Neuronal stem cell (in vitro differentiated cells): ENCODE results near the gene FARS2.

Experiments used
- DNase-seq: peaks from one replicate; pipeline ENCODE4 v3.0.0-alpha.2; 2013; ENCODE audit warnings: low spot score
- H2AFZ ChIP-seq: one replicate; pipeline ENCODE4 v1.6.1; 2013; ENCODE audit warnings: mild to moderate bottlenecking, low read length, inconsistent platforms
- H2AK5ac ChIP-seq: 2 replicates; pipeline ENCODE4 v1.6.1; 2013; ENCODE audit warnings: low read depth, mild to moderate bottlenecking, inconsistent platforms, low read length, moderate library complexity, mixed read lengths
- H2BK120ac ChIP-seq: 2 replicates; pipeline ENCODE4 v1.6.1; 2013; ENCODE audit warnings: low read depth, mild to moderate bottlenecking, inconsistent platforms, low read length, moderate library complexity, mixed read lengths
- H2BK12ac ChIP-seq: one replicate; pipeline ENCODE4 v1.6.1; 2013; ENCODE audit warnings: low read length, inconsistent platforms
- H2BK15ac ChIP-seq: 2 replicates; pipeline ENCODE4 v1.6.1; 2013; ENCODE audit warnings: mild to moderate bottlenecking, low read length, inconsistent platforms, mixed read lengths
- H2BK5ac ChIP-seq: one replicate; pipeline ENCODE4 v1.6.1; 2013; ENCODE audit warnings: inconsistent platforms, mild to moderate bottlenecking, low read length, moderate library complexity
- H3K14ac ChIP-seq: one replicate; pipeline ENCODE4 v1.6.1; 2013; ENCODE audit warnings: low read length, inconsistent platforms
- H3K18ac ChIP-seq: 2 replicates; pipeline ENCODE4 v1.6.1; 2013; ENCODE audit warnings: low read length, inconsistent platforms
- H3K23ac ChIP-seq: 2 replicates; pipeline ENCODE4 v1.6.1; 2013; ENCODE audit warnings: low read depth, mild to moderate bottlenecking, mixed read lengths, low read length, inconsistent platforms; ENCODE audit not compliant: poor library complexity
- H3K27ac ChIP-seq: replicated peaks from 3 replicates; pipeline ENCODE4 v1.5.1; 2013; ENCODE audit warnings: low read length, inconsistent platforms
- H3K27me3 ChIP-seq, 3 experiments: 2 replicates each; pipeline ENCODE4 v1.6.1; 2013; ENCODE audit warnings: low read length in 3 of 3, mild to moderate bottlenecking in 2 of 3, inconsistent platforms in 1 of 3, low read depth in 1 of 3, mixed read lengths in 1 of 3, moderate library complexity in 1 of 3; ENCODE audit not compliant: control insufficient read depth in 3 of 3, insufficient read depth in 3 of 3
- H3K36me3 ChIP-seq, 2 donors: replicated peaks in 1 of 2; 2 replicates each; pipeline ENCODE4 v1.6.1; 2013; ENCODE audit warnings: low read length in 2 of 2; ENCODE audit not compliant: control insufficient read depth in 2 of 2, insufficient read depth in 2 of 2
- H3K4ac ChIP-seq: 2 replicates; pipeline ENCODE4 v1.6.1; 2013; ENCODE audit warnings: inconsistent platforms, mild to moderate bottlenecking, low read length, moderate library complexity
- H3K4me1 ChIP-seq, 2 donors: 1 replicate in 1 of 2; 2 replicates in 1 of 2; pipeline ENCODE4 v1.6.1; 2013; ENCODE audit warnings: low read length in 2 of 2, low read depth in 1 of 2; ENCODE audit not compliant: control insufficient read depth in 2 of 2, insufficient read depth in 1 of 2
- H3K4me2 ChIP-seq: one replicate; pipeline ENCODE4 v1.6.1; 2013; ENCODE audit warnings: mild to moderate bottlenecking, low read length, inconsistent platforms; ENCODE audit not compliant: insufficient read depth, poor library complexity, severe bottlenecking
- H3K4me3 ChIP-seq, 2 donors: 2 replicates each; pipeline ENCODE4 v1.5.1; 2013; ENCODE audit warnings: low read length in 2 of 2, mild to moderate bottlenecking in 2 of 2, inconsistent platforms in 1 of 2, moderate library complexity in 1 of 2
- H3K79me1 ChIP-seq: one replicate; pipeline ENCODE4 v1.6.1; 2013; ENCODE audit warnings: low read depth, mild to moderate bottlenecking, inconsistent platforms, low read length, moderate library complexity
- H3K9ac ChIP-seq: one replicate; pipeline ENCODE4 v1.6.1; 2013; ENCODE audit warnings: mild to moderate bottlenecking, low read depth, low read length, inconsistent platforms; ENCODE audit not compliant: poor library complexity
- H3K9me3 ChIP-seq, 2 donors: replicated peaks in 1 of 2; 2 replicates each; pipeline versions ENCODE3 to v1.6.1; 2013; ENCODE audit warnings: low read length in 2 of 2, mild to moderate bottlenecking in 2 of 2, inconsistent platforms in 1 of 2, low read depth in 1 of 2, mixed read lengths in 1 of 2, moderate library complexity in 1 of 2; ENCODE audit not compliant: control insufficient read depth in 2 of 2, insufficient read depth in 1 of 2
- H4K8ac ChIP-seq: one replicate; pipeline ENCODE4 v1.6.1; 2013; ENCODE audit warnings: low read depth, mild to moderate bottlenecking, inconsistent platforms, low read length, moderate library complexity
- H4K91ac ChIP-seq: one replicate; pipeline ENCODE4 v1.6.1; 2013; ENCODE audit warnings: low read length, low read depth, mild to moderate bottlenecking, inconsistent platforms; ENCODE audit not compliant: poor library complexity
- WGBS, 2 donors: extraction: QIAGEN DNeasy Blood & Tissue Kit; methylation state at CpG; one replicate each; pipeline ENCODE4 v1.1.7; 2013; ENCODE audit warnings: missing lambda C conversion rate in 2 of 2, mixed read lengths in 1 of 2; ENCODE audit not compliant: insufficient read length in 2 of 2, insufficient replicate concordance in 1 of 2; ENCODE audit errors: extremely low coverage in 2 of 2; 5-methylcytosine and 5-hydroxymethylcytosine counted together

FARS2 gene

DNA sequence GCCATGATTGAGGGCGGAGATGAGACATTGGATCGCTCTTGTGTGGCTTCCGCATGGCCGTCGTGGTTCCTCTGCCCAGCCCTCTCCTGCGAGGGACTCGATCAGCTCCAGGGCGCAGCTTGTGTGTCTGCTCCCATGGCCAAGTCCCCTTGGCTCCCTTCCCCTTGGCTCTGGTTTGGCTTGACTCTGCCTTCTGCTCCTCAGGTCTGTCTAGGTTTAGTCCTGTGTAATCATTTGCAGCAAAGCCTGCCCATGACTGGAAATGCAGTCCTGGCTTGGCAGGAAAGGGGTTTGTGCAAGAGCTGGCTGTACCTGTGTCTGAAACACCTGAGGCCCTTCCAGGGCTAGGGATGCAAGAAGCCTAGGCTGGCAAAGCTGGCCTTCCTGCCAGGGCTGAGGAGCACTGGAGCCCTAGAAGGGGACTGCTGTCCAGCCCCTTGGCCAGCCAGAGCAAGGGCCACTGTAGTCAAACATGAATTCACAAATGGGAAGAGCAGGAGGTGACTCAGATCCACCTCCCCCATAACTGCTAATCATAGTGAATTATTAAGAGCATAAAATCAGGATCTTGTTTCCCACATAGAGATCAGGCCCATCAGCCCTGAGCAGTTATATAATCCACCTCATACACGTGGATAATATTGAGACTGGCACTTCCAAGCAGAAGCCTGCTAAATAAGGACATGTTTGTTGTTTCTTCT, 196.8 kb downstream of the FARS2 start:
- H2AK5ac ChIP-seq: no peak overlapping the region
- no CpG with 5 or more reads among the region's 9 CpGs for WGBS, 2 donors
- H2AFZ ChIP-seq: no peak overlapping the region
- no peak overlapping the region for H3K4me2 ChIP-seq
- H4K8ac ChIP-seq: no peak overlapping the region
- peaks cover 7 to 15% of the 10 kb centered on the region in 2 donors for H3K4me1 ChIP-seq
- H3K4me3 ChIP-seq: no peak overlapping the region
- H2BK120ac ChIP-seq: no peak overlapping the region
- H3K27ac ChIP-seq: no peak overlapping the region
- peak overlapping the region; percentile 49 for H3K18ac ChIP-seq
- H3K36me3 ChIP-seq: no peaks in the 10 kb centered on the region
- H3K9me3 ChIP-seq: peaks cover 0 to 8% of the 10 kb centered on the region in 2 donors
- H3K14ac ChIP-seq: no peak overlapping the region
- DNase-seq: no peak
- no peak overlapping the region for H2BK15ac ChIP-seq
- no peaks in the 10 kb centered on the region for H3K27me3 ChIP-seq
- no peak overlapping the region for H4K91ac ChIP-seq
- no peak overlapping the region for H3K23ac ChIP-seq
- H2BK5ac ChIP-seq: no peak overlapping the region
- H3K4ac ChIP-seq: no peak overlapping the region
- no peak overlapping the region for H2BK12ac ChIP-seq
- no peaks in the 10 kb centered on the region for H3K79me1 ChIP-seq
- H3K9ac ChIP-seq: no peak overlapping the region

DNA sequence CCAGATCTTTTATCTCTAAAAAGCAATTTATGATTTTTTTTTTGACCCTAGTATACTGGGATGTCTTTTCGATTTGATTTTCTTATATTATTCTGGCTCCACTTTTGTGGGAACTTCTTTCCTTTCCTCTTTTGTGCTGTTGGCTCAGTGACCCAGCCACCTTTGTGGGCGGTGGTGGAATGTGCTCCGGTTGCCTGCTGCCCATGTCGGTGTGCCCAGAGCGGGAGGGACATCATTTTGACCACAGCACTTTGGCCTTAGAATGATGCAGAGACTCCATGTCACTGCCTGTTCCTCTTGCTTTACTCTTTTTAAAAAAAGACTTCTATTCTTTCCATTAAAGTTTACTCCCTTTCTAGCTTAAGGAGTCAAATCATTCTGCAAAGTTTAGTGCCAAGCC, 198.0 kb downstream of the FARS2 start:
- H2BK5ac ChIP-seq: no peak overlapping the region
- H3K18ac ChIP-seq: no peak overlapping the region
- no peak overlapping the region for H3K9ac ChIP-seq
- no peak overlapping the region for H2BK12ac ChIP-seq
- H3K14ac ChIP-seq: no peak overlapping the region
- H3K27ac ChIP-seq: no peak overlapping the region
- H3K4me3 ChIP-seq: no peak overlapping the region
- no peak overlapping the region for H3K23ac ChIP-seq
- peaks cover 12 to 26% of the 10 kb centered on the region in 2 donors for H3K4me1 ChIP-seq
- H2AK5ac ChIP-seq: no peak overlapping the region
- H3K4ac ChIP-seq: no peak overlapping the region
- H3K36me3 ChIP-seq: no peaks in the 10 kb centered on the region
- H3K27me3 ChIP-seq: no peaks in the 10 kb centered on the region
- no peak overlapping the region for H2AFZ ChIP-seq
- H3K9me3 ChIP-seq: peaks cover 0 to 8% of the 10 kb centered on the region in 2 donors
- H3K4me2 ChIP-seq: no peak overlapping the region
- WGBS, 2 donors: no CpG with 5 or more reads among the region's 5 CpGs
- no peak for DNase-seq
- no peak overlapping the region for H4K91ac ChIP-seq
- no peak overlapping the region for H2BK120ac ChIP-seq
- no peaks in the 10 kb centered on the region for H3K79me1 ChIP-seq
- H4K8ac ChIP-seq: no peak overlapping the region
- H2BK15ac ChIP-seq: no peak overlapping the region

DNA sequence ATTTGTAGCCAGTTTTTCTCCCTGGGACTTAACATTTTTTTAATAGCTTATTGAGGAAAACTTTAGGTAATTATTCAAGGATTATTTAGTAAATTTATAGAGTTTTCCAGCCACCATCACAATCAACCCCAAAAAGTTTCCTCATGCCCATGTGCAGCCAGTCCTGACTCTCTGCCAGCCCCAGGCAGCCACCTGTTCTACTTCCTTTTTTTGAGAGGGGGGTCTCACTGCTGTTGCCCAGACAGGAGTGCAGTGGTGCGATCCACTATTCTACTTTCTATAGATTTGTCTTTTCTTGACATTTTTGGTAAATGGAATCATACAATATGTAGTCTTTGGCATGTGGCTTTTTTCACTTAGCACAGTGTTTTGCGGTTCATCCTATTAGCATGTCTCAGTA, 200.1 kb downstream of the FARS2 start:
- no peak for DNase-seq
- no peak overlapping the region for H3K23ac ChIP-seq
- H4K91ac ChIP-seq: no peak overlapping the region
- H3K27me3 ChIP-seq: no peaks in the 10 kb centered on the region
- H2BK120ac ChIP-seq: no peak overlapping the region
- H3K18ac ChIP-seq: no peak overlapping the region
- peaks cover 10 to 26% of the 10 kb centered on the region in 2 donors for H3K4me1 ChIP-seq
- no peak overlapping the region for H3K4ac ChIP-seq
- no peak overlapping the region for H3K27ac ChIP-seq
- H4K8ac ChIP-seq: no peak overlapping the region
- H3K14ac ChIP-seq: no peak overlapping the region
- H3K4me2 ChIP-seq: no peak overlapping the region
- peaks cover 0 to 8% of the 10 kb centered on the region in 2 donors for H3K9me3 ChIP-seq
- H3K4me3 ChIP-seq: no peak overlapping the region
- H2BK5ac ChIP-seq: no peak overlapping the region
- H2AFZ ChIP-seq: no peak overlapping the region
- no peaks in the 10 kb centered on the region for H3K79me1 ChIP-seq
- H3K9ac ChIP-seq: no peak overlapping the region
- H2AK5ac ChIP-seq: no peak overlapping the region
- WGBS, 2 donors: no CpG with 5 or more reads among the region's 2 CpGs
- H2BK12ac ChIP-seq: no peak overlapping the region
- no peak overlapping the region for H2BK15ac ChIP-seq
- H3K36me3 ChIP-seq: no peaks in the 10 kb centered on the region

DNA sequence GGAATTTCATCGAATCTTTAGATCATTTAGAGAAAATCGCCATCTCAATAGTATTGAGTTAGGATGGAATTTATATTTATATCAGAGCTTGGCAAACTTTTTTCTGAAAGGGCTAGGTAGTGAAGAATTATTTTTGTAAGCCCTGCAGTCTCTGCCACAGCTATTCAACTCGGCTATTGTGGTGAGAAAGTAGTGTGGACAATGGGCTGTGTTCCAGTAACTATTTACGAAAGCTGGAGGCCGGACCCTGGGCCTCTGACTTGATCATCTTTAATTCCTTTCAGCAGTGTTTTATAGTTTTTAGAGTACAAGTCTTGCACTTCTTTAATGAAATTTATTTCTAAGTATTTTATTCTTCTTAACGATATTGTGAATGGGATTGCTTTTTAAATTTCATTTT, 201.5 kb downstream of the FARS2 start:
- no peak overlapping the region for H3K9ac ChIP-seq
- no peak overlapping the region for H3K4me3 ChIP-seq
- H3K79me1 ChIP-seq: no peaks in the 10 kb centered on the region
- H3K4me1 ChIP-seq: peaks cover 7 to 26% of the 10 kb centered on the region in 2 donors
- H2AK5ac ChIP-seq: no peak overlapping the region
- H3K14ac ChIP-seq: no peak overlapping the region
- H3K27ac ChIP-seq: no peak overlapping the region
- no peak for DNase-seq
- no peak overlapping the region for H2BK5ac ChIP-seq
- H2AFZ ChIP-seq: no peak overlapping the region
- H4K91ac ChIP-seq: no peak overlapping the region
- H3K36me3 ChIP-seq: no peaks in the 10 kb centered on the region
- H3K4ac ChIP-seq: no peak overlapping the region
- WGBS, 2 donors: no CpG with 5 or more reads among the region's 6 CpGs
- peaks cover 0 to 8% of the 10 kb centered on the region in 2 donors for H3K9me3 ChIP-seq
- no peak overlapping the region for H2BK15ac ChIP-seq
- no peak overlapping the region for H3K4me2 ChIP-seq
- H3K23ac ChIP-seq: no peak overlapping the region
- H4K8ac ChIP-seq: no peak overlapping the region
- no peak overlapping the region for H3K18ac ChIP-seq
- H3K27me3 ChIP-seq: no peaks in the 10 kb centered on the region
- no peak overlapping the region for H2BK120ac ChIP-seq
- no peak overlapping the region for H2BK12ac ChIP-seq
